IMR-90 (cell line): Measurements from ENCODE around the gene CDC42EP4. TPM values are rescaled to one million over a fixed set of nuclear protein-coding genes. Genes with fewer than 3 reads are reported as not detected.
A peak's percentile ranks its signal among the peaks of the same experiment; 100 is the strongest.

ENCODE experiments used
- ATAC-seq: fragments of 200-7000 bp; cut with Tn5 transposase; 2 replicates; pipeline ENCODE4 v1.9.1; 2020; ENCODE audit warnings: low read depth, mild to moderate bottlenecking, moderate library complexity
- BruUV-seq: library from RNA; stranded (reverse); fragments of 400-500 nt; replicated peaks from 2 replicates; lab custom pipeline; 2021; lab: Mats Ljungman, UMichigan
- CTCF ChIA-PET: fragments of 300-600 bp; formaldehyde crosslinking; extraction: SDS; loops from one replicate; lab custom pipeline; 2021; ENCODE audit warnings: antibody characterized with exemption; lab: Yijun Ruan, JAX
- POLR2A ChIA-PET: fragments of 300-600 bp; sonication (Branson Sonifier 250); formaldehyde crosslinking; loops from one replicate; lab custom pipeline; 2022; ENCODE audit warnings: antibody characterized with exemption; ENCODE audit not compliant: unreplicated experiment; lab: Charles Lee
- DNase-seq: peaks from one replicate; pipeline ENCODE4 v3.0.0; 2013
- H2AFZ ChIP-seq: replicated peaks from 2 replicates; pipeline ENCODE3; 2013; ENCODE audit warnings: low read length, mild to moderate bottlenecking; ENCODE audit not compliant: poor library complexity
- H2AK5ac ChIP-seq: 2 replicates; pipeline ENCODE4 v1.6.1; 2013; ENCODE audit warnings: low read depth, low read length, inconsistent platforms
- H2AK9ac ChIP-seq: replicated peaks from 2 replicates; pipeline ENCODE3; 2013; ENCODE audit warnings: mild to moderate bottlenecking, low read depth, low read length, moderate library complexity; ENCODE audit not compliant: poor library complexity
- H2BK120ac ChIP-seq: 2 replicates; pipeline ENCODE4 v1.6.1; 2013; ENCODE audit warnings: low read depth, low read length, inconsistent platforms
- H2BK15ac ChIP-seq: 3 replicates; pipeline ENCODE4 v1.6.1; 2013; ENCODE audit warnings: low read depth, low read length, inconsistent platforms
- H2BK20ac ChIP-seq: 2 replicates; pipeline ENCODE4 v1.6.1; 2013; ENCODE audit warnings: low read depth, mild to moderate bottlenecking, inconsistent platforms, low read length, moderate library complexity
- H2BK5ac ChIP-seq: 2 replicates; pipeline ENCODE4 v1.6.1; 2013; ENCODE audit warnings: mild to moderate bottlenecking, low read depth, low read length, inconsistent platforms; ENCODE audit not compliant: poor library complexity, severe bottlenecking
- H3K14ac ChIP-seq: replicated peaks from 2 replicates; pipeline ENCODE4 v1.6.1; 2013; ENCODE audit warnings: low read depth, low read length, inconsistent platforms
- H3K18ac ChIP-seq: 2 replicates; pipeline ENCODE4 v1.6.1; 2013; ENCODE audit warnings: low read depth, low read length, control low read depth
- H3K23ac ChIP-seq: 2 replicates; pipeline ENCODE4 v1.6.1; 2013; ENCODE audit warnings: low read depth, low read length, inconsistent platforms
- H3K27ac ChIP-seq: 2 replicates; pipeline ENCODE4 v1.5.1; 2013; ENCODE audit warnings: mild to moderate bottlenecking, control low read depth, low read length; ENCODE audit not compliant: insufficient read depth
- H3K27me3 ChIP-seq: 2 replicates; pipeline ENCODE4 v1.6.1; 2013; ENCODE audit warnings: low read length; ENCODE audit not compliant: control insufficient read depth, insufficient read depth
- H3K36me3 ChIP-seq: 2 replicates; pipeline ENCODE4 v1.6.1; 2013; ENCODE audit warnings: low read length, mixed read lengths; ENCODE audit not compliant: control insufficient read depth, insufficient read depth
- H3K4ac ChIP-seq: 2 replicates; pipeline ENCODE4 v1.6.1; 2013; ENCODE audit warnings: low read depth, low read length, inconsistent platforms
- H3K4me1 ChIP-seq: 2 replicates; pipeline ENCODE4 v1.6.1; 2013; ENCODE audit warnings: low read length, mixed read lengths; ENCODE audit not compliant: control insufficient read depth, insufficient read depth
- H3K4me2 ChIP-seq: 2 replicates; pipeline ENCODE4 v1.6.1; 2013; ENCODE audit warnings: low read depth, mild to moderate bottlenecking, control low read depth, low read length, moderate library complexity
- H3K4me3 ChIP-seq: 2 replicates; pipeline ENCODE4 v1.5.1; 2013; ENCODE audit warnings: low read depth, mild to moderate bottlenecking, control low read depth, low read length, moderate library complexity; ENCODE audit not compliant: insufficient read depth
- H3K56ac ChIP-seq: 2 replicates; pipeline ENCODE4 v1.6.1; 2013; ENCODE audit warnings: low read length, inconsistent platforms; ENCODE audit not compliant: insufficient read depth; ENCODE audit errors: extremely low read depth
- H3K79me1 ChIP-seq, 2 experiments: 2 replicates each; pipeline ENCODE4 v1.6.1; 2013; ENCODE audit warnings: low read length in 2 of 2, inconsistent platforms in 1 of 2, low read depth in 1 of 2
- H3K9ac ChIP-seq: 2 replicates; pipeline ENCODE4 v1.6.1; 2013; ENCODE audit warnings: low read depth, low read length, control low read depth
- H3K9me1 ChIP-seq: 2 replicates; pipeline ENCODE4 v1.6.1; 2013; ENCODE audit warnings: low read length, inconsistent platforms; ENCODE audit not compliant: insufficient read depth
- H3K9me3 ChIP-seq: 2 replicates; pipeline ENCODE4 v1.6.1; 2013; ENCODE audit warnings: low read length; ENCODE audit not compliant: control insufficient read depth, insufficient read depth
- H4K20me1 ChIP-seq: 2 replicates; pipeline ENCODE4 v1.6.1; 2013; ENCODE audit warnings: low read length, inconsistent platforms; ENCODE audit not compliant: insufficient read depth
- H4K5ac ChIP-seq: 2 replicates; pipeline ENCODE4 v1.6.1; 2013; ENCODE audit warnings: mild to moderate bottlenecking, low read depth, low read length, control low read depth
- H4K8ac ChIP-seq, 2 experiments: 2 replicates each; pipeline ENCODE4 v1.6.1; 2013; ENCODE audit warnings: low read depth in 2 of 2, low read length in 2 of 2, control low read depth in 1 of 2, inconsistent platforms in 1 of 2
- H4K91ac ChIP-seq: 2 replicates; pipeline ENCODE4 v1.6.1; 2013; ENCODE audit warnings: low read depth, low read length, inconsistent platforms; ENCODE audit not compliant: insufficient read depth
- BHLHE40 ChIP-seq: fragments of 150-350 bp; IDR thresholded peaks from 2 replicates; pipeline ENCODE4 v1.6.1; 2016; ENCODE audit warnings: mild to moderate bottlenecking, low read depth, low read length
- CEBPB ChIP-seq: IDR thresholded peaks from 2 replicates; pipeline ENCODE4 v1.6.1; 2012; ENCODE audit warnings: low read depth, low read length, improper control_type of control experiment
- CHD1 ChIP-seq: IDR thresholded peaks from 2 replicates; pipeline ENCODE4 v1.6.1; 2012; ENCODE audit warnings: low read depth, low read length, improper control_type of control experiment
- CTCF ChIP-seq: conservative IDR thresholded peaks from 2 replicates; pipeline ENCODE4 v1.5.1; 2012; ENCODE audit warnings: mild to moderate bottlenecking, low read depth, low read length, improper control_type of control experiment
- ELK1 ChIP-seq: fragments of 150-350 bp; IDR thresholded peaks from 2 replicates; pipeline ENCODE4 v1.6.1; 2016; ENCODE audit warnings: low read depth, mild to moderate bottlenecking, low read length, moderate library complexity, borderline replicate concordance
- FOS ChIP-seq: fragments of 150-350 bp; IDR thresholded peaks from 2 replicates; pipeline ENCODE4 v1.6.1; 2016; ENCODE audit warnings: low read depth, low read length
- MAFK ChIP-seq: IDR thresholded peaks from 2 replicates; pipeline ENCODE4 v1.6.1; 2012; ENCODE audit warnings: low read depth, low read length, improper control_type of control experiment
- MAZ ChIP-seq: IDR thresholded peaks from 2 replicates; pipeline ENCODE4 v1.6.1; 2012; ENCODE audit warnings: low read depth, mild to moderate bottlenecking, low read length, improper control_type of control experiment, moderate library complexity, borderline replicate concordance
- MXI1 ChIP-seq: IDR thresholded peaks from 2 replicates; pipeline ENCODE4 v1.6.1; 2012; ENCODE audit warnings: low read depth, mild to moderate bottlenecking, low read length, moderate library complexity, borderline replicate concordance
- NFE2L2 ChIP-seq: fragments of 150-350 bp; IDR thresholded peaks from 2 replicates; pipeline ENCODE4 v1.6.1; 2016; ENCODE audit warnings: low read depth, mild to moderate bottlenecking, low read length
- POLR2A ChIP-seq: IDR thresholded peaks from 2 replicates; pipeline ENCODE4 v1.6.1; 2012; ENCODE audit warnings: mild to moderate bottlenecking, low read depth, low read length
- RAD21 ChIP-seq: IDR thresholded peaks from 2 replicates; pipeline ENCODE4 v1.6.1; 2012; ENCODE audit warnings: low read length, improper control_type of control experiment
- RCOR1 ChIP-seq: IDR thresholded peaks from 2 replicates; pipeline ENCODE4 v1.6.1; 2012; ENCODE audit warnings: mild to moderate bottlenecking, low read length, improper control_type of control experiment; ENCODE audit not compliant: insufficient replicate concordance
- RFX5 ChIP-seq: IDR thresholded peaks from 2 replicates; pipeline ENCODE4 v1.8.0; 2012; ENCODE audit warnings: low read depth, mild to moderate bottlenecking, low read length, moderate library complexity
- SMC3 ChIP-seq: fragments of 150-350 bp; IDR thresholded peaks from 2 replicates; pipeline ENCODE4 v1.6.1; 2016; ENCODE audit warnings: low read depth, mild to moderate bottlenecking, antibody characterized with exemption, low read length, moderate library complexity
- USF2 ChIP-seq: fragments of 150-350 bp; IDR thresholded peaks from 2 replicates; pipeline ENCODE4 v1.6.1; 2017; ENCODE audit warnings: mild to moderate bottlenecking, antibody characterized with exemption, low read length, low read depth
- WGBS, 2 experiments: methylation state at CpG; one replicate each; pipeline versions ENCODE4 v1.1.5 to v1.1.7; 2013; ENCODE audit warnings: missing lambda C conversion rate in 2 of 2; ENCODE audit not compliant: insufficient read length in 1 of 2; ENCODE audit errors: extremely low coverage in 2 of 2; 5-methylcytosine and 5-hydroxymethylcytosine counted together
- dilution Hi-C: fragments of 300-500 bp; cut with HindIII; formaldehyde crosslinking; loops from one replicate; pipeline ENCODE4 v1.14.3; 2018; ENCODE audit warnings: low sequenced_read_pairs; ENCODE audit not compliant: unreplicated experiment
- in situ Hi-C: fragments of 300-500 bp; cut with MboI; formaldehyde crosslinking; loops from 3 replicates; pipeline ENCODE4 v1.14.3; 2019; ENCODE audit warnings: low sequenced_read_pairs, inconsistent platforms, mixed read lengths
- intact Hi-C: fragments of 100-400 bp; cut with micrococcal nuclease; formaldehyde crosslinking; loops from 2 replicates; pipeline ENCODE4 v1.10.0; 2022
- polyA plus RNA-seq, 3 experiments: library from polyadenylated mRNA; depleted of rRNA; stranded (reverse); fragments of >200 nt; gene quantifications; 2 replicates each; pipeline ENCODE4 v1.2.3, GENCODE V29; 2012; ENCODE audit warnings: low replicate concordance in 1 of 3
- total RNA-seq: library from RNA; depleted of rRNA; stranded (reverse); fragments of >200 nt; gene quantifications from 2 replicates; pipeline ENCODE4 v1.2.3, GENCODE V29; 2012

CDC42EP4 gene
- total and polyA plus RNA-seq, 2 of the 4 experiments (the other 2 are of a cell fraction): 14.3 to 25.8 TPM

- Histone ChIP-seq H3K9me3 (no peaks in the 10 kb centered on the region), H3K23ac (no peak overlapping the region), H2AK5ac (no peak overlapping the region), H2BK120ac (no peak overlapping the region), H2AK9ac (no peak overlapping the region), H3K36me3 (peaks cover 39% of the 10 kb centered on the region), H3K56ac (no peak overlapping the region), H3K14ac (no peak overlapping the region), H3K79me1 (peaks cover 25 to 74% of the 10 kb centered on the region in 2 experiments), H3K4ac (no peak overlapping the region), H2BK5ac (no peak overlapping the region), H2BK20ac (no peak overlapping the region), H4K91ac (no peak overlapping the region), H2BK15ac (no peak overlapping the region), H4K20me1 (peaks cover 49% of the 10 kb centered on the region), H3K4me1 (peaks cover 14% of the 10 kb centered on the region; the same call in 1 of the 2 replicates), H3K9ac (no peak overlapping the region), H3K9me1 (peaks cover 10% of the 10 kb centered on the region), H3K27ac (no peak overlapping the region), H2AFZ (no peak overlapping the region), H4K8ac (no peak overlapping the region), H3K18ac (no peak overlapping the region), H4K5ac (no peak overlapping the region), H3K27me3 (no peaks in the 10 kb centered on the region), H3K4me3 (no peak overlapping the region), H3K4me2 (no peak overlapping the region)
- TSS peak; percentile 58 for BruUV-seq
- POLR2A ChIA-PET: no interaction called here
- intact Hi-C loops: no loop called here
- CTCF ChIA-PET: no interaction called here
- dilution Hi-C loops: no loop called here
- in situ Hi-C loops: no loop called here
- ATAC-seq: no peak
- no peak for DNase-seq
- WGBS, 2 experiments: no CpG with 5 or more reads among the region's 10 CpGs
- TF ChIP-seq CHD1 (no peak), MAZ (no peak), NFE2L2 (no peak), SMC3 (no peak), CEBPB (no peak), RFX5 (no peak), MAFK (no peak), FOS (no peak), ELK1 (no peak), MXI1 (no peak), POLR2A (no peak), RCOR1 (no peak), CTCF (no peak), BHLHE40 (no peak), USF2 (no peak), RAD21 (no peak)
These were observed 27.9 kb downstream of the CDC42EP4 start for GRCh38 chr17:73283841-73284282.
